Liver (tissue), 9 donors: Measurements from ENCODE around the gene CRYGA. TPM values are rescaled to one million over a fixed set of nuclear protein-coding genes. Genes with fewer than 3 reads are reported as not detected.

ENCODE experiments used
- DNase-seq: peaks from one replicate; pipeline ENCODE4 v3.0.0-alpha.2; 2017; ENCODE audit warnings: low spot score
- H3K27ac ChIP-seq, 2 donors: one replicate each; pipeline ENCODE4 v1.7.0; 2013; ENCODE audit warnings: inconsistent platforms in 2 of 2, low read length in 2 of 2, control low read depth in 1 of 2, low read depth in 1 of 2, mild to moderate bottlenecking in 1 of 2
- H3K27me3 ChIP-seq, 4 donors: one replicate each; pipeline versions ENCODE4 v1.6.1 to v1.7.0; 2013; ENCODE audit warnings: low read length in 3 of 4, inconsistent platforms in 1 of 4, mild to moderate bottlenecking in 1 of 4, moderate library complexity in 1 of 4; ENCODE audit not compliant: control insufficient read depth in 4 of 4, insufficient read depth in 4 of 4
- H3K36me3 ChIP-seq, 4 donors: one replicate each; pipeline versions ENCODE4 v1.6.1 to v1.7.0; 2013; ENCODE audit warnings: low read length in 3 of 4, mild to moderate bottlenecking in 3 of 4, low read depth in 1 of 4, moderate library complexity in 1 of 4; ENCODE audit not compliant: control insufficient read depth in 4 of 4, insufficient read depth in 3 of 4
- H3K4me1 ChIP-seq, 4 donors: one replicate each; pipeline versions ENCODE4 v1.6.1 to v1.7.0; 2013; ENCODE audit warnings: low read length in 3 of 4, mild to moderate bottlenecking in 3 of 4, moderate library complexity in 1 of 4; ENCODE audit not compliant: control insufficient read depth in 4 of 4, insufficient read depth in 4 of 4
- H3K4me3 ChIP-seq, 3 donors: one replicate each; pipeline versions ENCODE4 v1.6.1 to v1.7.0; 2013; ENCODE audit warnings: low read length in 3 of 3, control low read depth in 1 of 3, low read depth in 1 of 3, mild to moderate bottlenecking in 1 of 3
- H3K9ac ChIP-seq, 2 donors: one replicate each; pipeline ENCODE4 v1.7.0; 2013; ENCODE audit warnings: low read length in 2 of 2, mild to moderate bottlenecking in 2 of 2, moderate library complexity in 2 of 2, control low read depth in 1 of 2, low read depth in 1 of 2
- H3K9me3 ChIP-seq, 4 donors: one replicate each; pipeline versions ENCODE4 v1.6.1 to v1.7.0; 2013; ENCODE audit warnings: low read length in 3 of 4; ENCODE audit not compliant: control insufficient read depth in 4 of 4
- ATF3 ChIP-seq: IDR thresholded peaks from 2 replicates; pipeline ENCODE4 v1.6.1; 2016; ENCODE audit warnings: antibody characterized with exemption
- CTCF ChIP-seq: fragments of 150-350 bp; IDR thresholded peaks from 2 replicates; pipeline ENCODE4 v1.5.1; 2017; ENCODE audit warnings: improper control_type of control experiment, low read depth, low read length; ENCODE audit not compliant: missing input control
- EGR1 ChIP-seq, 2 donors: IDR thresholded peaks; 2 replicates each; pipeline ENCODE4 v1.6.1; 2016 to 2018; ENCODE audit warnings: antibody characterized with exemption in 2 of 2, low read depth in 2 of 2
- FOXA1 ChIP-seq: IDR thresholded peaks from 2 replicates; pipeline ENCODE4 v1.6.1; 2016; ENCODE audit warnings: antibody characterized with exemption
- FOXA2 ChIP-seq: IDR thresholded peaks from 2 replicates; pipeline ENCODE4 v1.6.1; 2016; ENCODE audit warnings: antibody characterized with exemption
- GABPA ChIP-seq, 2 donors: IDR thresholded peaks in 1 of 2; conservative IDR thresholded peaks in 1 of 2; 2 replicates each; pipeline ENCODE4 v1.6.1; 2016; ENCODE audit warnings: antibody characterized with exemption in 2 of 2, mild to moderate bottlenecking in 1 of 2, moderate library complexity in 1 of 2
- HNF4A ChIP-seq, 2 donors: conservative IDR thresholded peaks; 2 replicates each; pipeline ENCODE4 v1.6.1; 2016; ENCODE audit warnings: antibody characterized with exemption in 2 of 2, mild to moderate bottlenecking in 2 of 2
- HNF4G ChIP-seq: IDR thresholded peaks from 2 replicates; pipeline ENCODE4 v1.6.1; 2016; ENCODE audit warnings: antibody characterized with exemption
- JUND ChIP-seq, 2 donors: IDR thresholded peaks; 2 replicates each; pipeline ENCODE4 v1.6.1; 2016; ENCODE audit warnings: antibody characterized with exemption in 2 of 2
- MAX ChIP-seq: IDR thresholded peaks from 2 replicates; pipeline ENCODE4 v1.6.1; 2016; ENCODE audit warnings: antibody characterized with exemption
- NR2F2 ChIP-seq: IDR thresholded peaks from 2 replicates; pipeline ENCODE4 v1.6.1; 2016; ENCODE audit warnings: antibody characterized with exemption
- RAD21 ChIP-seq, 2 donors: IDR thresholded peaks; 2 replicates each; pipeline ENCODE4 v1.6.1; 2016; ENCODE audit warnings: antibody characterized with exemption in 2 of 2, mild to moderate bottlenecking in 2 of 2
- REST ChIP-seq: IDR thresholded peaks from 2 replicates; pipeline ENCODE4 v1.6.1; 2016; ENCODE audit warnings: antibody characterized with exemption, mild to moderate bottlenecking
- RXRA ChIP-seq, 2 donors: IDR thresholded peaks; 2 replicates each; pipeline ENCODE4 v1.6.1; 2017 to 2018; ENCODE audit warnings: antibody characterized with exemption in 2 of 2, mild to moderate bottlenecking in 1 of 2
- SP1 ChIP-seq: IDR thresholded peaks from 2 replicates; pipeline ENCODE4 v1.6.1; 2018; ENCODE audit warnings: antibody characterized with exemption, mild to moderate bottlenecking
- TAF1 ChIP-seq: conservative IDR thresholded peaks from 2 replicates; pipeline ENCODE4 v1.6.1; 2016; ENCODE audit warnings: antibody characterized with exemption, mild to moderate bottlenecking
- YY1 ChIP-seq: IDR thresholded peaks from 2 replicates; pipeline ENCODE4 v1.6.1; 2016; ENCODE audit warnings: antibody characterized with exemption, mild to moderate bottlenecking
- ZBTB33 ChIP-seq: IDR thresholded peaks from 2 replicates; pipeline ENCODE4 v1.6.1; 2016; ENCODE audit warnings: antibody characterized with exemption
- WGBS: extraction: QIAGEN DNeasy Blood & Tissue Kit; methylation state at CpG from one replicate; pipeline ENCODE4 v1.1.7; 2013; 5-methylcytosine and 5-hydroxymethylcytosine counted together
- polyA plus RNA-seq, 2 donors: library from polyadenylated mRNA; stranded (reverse) in 1 of 2; unstranded in 1 of 2; fragments of 200-250 nt in 1 of 2; fragments of >200 nt in 1 of 2; fragmentation: Nextera tagmentation in 1 of 2; extraction: Ambion mirVana in 1 of 2; gene quantifications; one replicate each; pipeline versions ENCODE4 v1.2.1 to v1.2.3, GENCODE V29; 2013 to 2015
- total RNA-seq, 2 donors: library from RNA; depleted of rRNA; stranded (reverse); fragments of >200 nt; gene quantifications; one replicate each; pipeline ENCODE4 v1.2.3, GENCODE V29; 2014
- donor health status: healthy.
- donor health status: healthy.
- donor health status: healthy.
- donor health status: healthy.
- donor health status: healthy.

Gene CRYGA
- total and polyA plus RNA-seq, 4 donors = not detected

GRCh38 chr2:208204166-208204565 lies 40.8 kb upstream of the CRYGA start:
- no peaks in the 10 kb centered on the region for H3K4me1 ChIP-seq
- no peak overlapping the region for H3K27ac ChIP-seq
- H3K9me3 ChIP-seq = no peaks in the 10 kb centered on the region
- no peak for DNase-seq
- no peak for TF ChIP-seq ATF3
- no peak for TF ChIP-seq RXRA (IDR thresholded peaks at IDR 0.05)
- no peak for TF ChIP-seq HNF4A (conservative IDR thresholded peaks at IDR 0.05)
- no peak for TF ChIP-seq HNF4G
- TF ChIP-seq NR2F2 = no peak
- TF ChIP-seq FOXA1 = no peak
- no peak for TF ChIP-seq FOXA2
- TF ChIP-seq TAF1 = no peak
- TF ChIP-seq GABPA (IDR thresholded peaks at IDR 0.05 in 1 of 2, conservative IDR thresholded peaks at IDR 0.05 in 1 of 2) = no peak
- no peak for TF ChIP-seq CTCF
- TF ChIP-seq MAX = no peak
- no peak for TF ChIP-seq YY1
- no peak for TF ChIP-seq REST
- no peak for TF ChIP-seq SP1
- TF ChIP-seq ZBTB33 = no peak
- TF ChIP-seq RAD21 (IDR thresholded peaks at IDR 0.05) = no peak
- TF ChIP-seq EGR1 (IDR thresholded peaks at IDR 0.05; ENCODE audit: low read depth in 2 of 2) = no peak
- no peak for TF ChIP-seq JUND (IDR thresholded peaks at IDR 0.05)
- no peaks in the 10 kb centered on the region for H3K27me3 ChIP-seq
- no peaks in the 10 kb centered on the region for H3K36me3 ChIP-seq
- 69% methylated on average over 5 of the region's 5 CpGs for WGBS
- H3K4me3 ChIP-seq = no peak overlapping the region
- H3K9ac ChIP-seq = no peak overlapping the region
